T-cell (primary cell): ENCODE data around the gene APRT. TPM values are rescaled to one million over a fixed set of nuclear protein-coding genes. Genes with fewer than 3 reads are reported as not detected.

Source experiments
- ATAC-seq, 4 experiments: fragments of 200-7000 bp in 3 of 4; fragments of 150-1000 bp in 1 of 4; cut with Tn5 transposase; replicated peaks in 1 of 4; 1 replicate in 3 of 4; 2 replicates in 1 of 4; pipeline ENCODE4 v1.10.0; 2021; ENCODE audit warnings: moderate library complexity in 3 of 4, mild to moderate bottlenecking in 2 of 4, moderate number of reproducible peaks in 1 of 4
- CTCF ChIA-PET, 2 donors: fragments of 300-600 bp; sonication (Branson Sonifier 250); formaldehyde crosslinking; loops; one replicate each; lab custom pipeline; 2022; ENCODE audit warnings: antibody characterized with exemption in 2 of 2; lab: Charles Lee
- POLR2A ChIA-PET, 2 donors: fragments of 300-600 bp; sonication (Branson Sonifier 250); formaldehyde crosslinking; loops; one replicate each; lab custom pipeline; 2022; ENCODE audit warnings: antibody characterized with exemption in 2 of 2; lab: Charles Lee
- DNase-seq, 35 experiments: peaks; one replicate each; pipeline versions ENCODE4 v3.0.0 to v3.0.0-alpha.2; 2013 to 2023
- H3K27ac ChIP-seq: one replicate; pipeline ENCODE4 v1.5.1; 2013; ENCODE audit warnings: low read length
- H3K27me3 ChIP-seq, 2 experiments: replicated peaks in 1 of 2; 1 replicate in 1 of 2; 2 replicates in 1 of 2; pipeline versions ENCODE4 v1.6.1 to v1.7.0; 2013; ENCODE audit warnings: low read length in 1 of 2, mixed read lengths in 1 of 2; ENCODE audit not compliant: control insufficient read depth in 2 of 2, insufficient read depth in 2 of 2; ENCODE audit errors: extremely low read depth in 1 of 2
- H3K36me3 ChIP-seq, 2 donors: 1 replicate in 1 of 2; 2 replicates in 1 of 2; pipeline versions ENCODE4 v1.6.1 to v1.7.0; 2013; ENCODE audit warnings: low read length in 1 of 2; ENCODE audit not compliant: control insufficient read depth in 2 of 2, insufficient read depth in 1 of 2; ENCODE audit errors: extremely low read depth in 1 of 2
- H3K4me1 ChIP-seq, 2 experiments: 1 replicate in 1 of 2; 2 replicates in 1 of 2; pipeline versions ENCODE4 v1.6.1 to v1.7.0; 2013; ENCODE audit warnings: low read length in 2 of 2, mixed read lengths in 1 of 2; ENCODE audit not compliant: insufficient read depth in 2 of 2, control insufficient read depth in 1 of 2; ENCODE audit errors: extremely low read depth in 1 of 2
- H3K4me3 ChIP-seq, 2 donors: 1 replicate in 1 of 2; 2 replicates in 1 of 2; pipeline versions ENCODE4 v1.5.1 to v1.7.0; 2013; ENCODE audit warnings: mild to moderate bottlenecking in 2 of 2, low read length in 1 of 2, moderate library complexity in 1 of 2; ENCODE audit not compliant: control insufficient read depth in 1 of 2; ENCODE audit errors: extremely low read depth in 1 of 2
- H3K9me3 ChIP-seq: 2 replicates; pipeline ENCODE4 v1.7.0; 2013
- H3K27ac Mint-ChIP-seq, 2 donors: one replicate each; pipeline ENCODE4 v1.8.0; 2020 to 2021; ENCODE audit warnings: mild to moderate bottlenecking in 2 of 2, mixed read lengths in 2 of 2
- H3K27me3 Mint-ChIP-seq, 2 donors: one replicate each; pipeline ENCODE4 v1.8.0; 2021 to 2022; ENCODE audit warnings: mixed read lengths in 2 of 2
- H3K36me3 Mint-ChIP-seq: one replicate; pipeline ENCODE4 v1.8.0; 2021; ENCODE audit warnings: mixed read lengths
- H3K4me1 Mint-ChIP-seq, 3 donors: one replicate each; pipeline ENCODE4 v1.8.0; 2020 to 2022; ENCODE audit warnings: mixed read lengths in 3 of 3, mild to moderate bottlenecking in 1 of 3
- H3K4me3 Mint-ChIP-seq, 3 donors: one replicate each; pipeline ENCODE4 v1.8.0; 2020 to 2022; ENCODE audit warnings: mild to moderate bottlenecking in 3 of 3, mixed read lengths in 3 of 3, moderate library complexity in 3 of 3
- H3K9me3 Mint-ChIP-seq, 3 donors: one replicate each; pipeline ENCODE4 v1.8.0; 2020 to 2022; ENCODE audit warnings: mixed read lengths in 3 of 3
- WGBS: methylation state at CpG from one replicate; pipeline ENCODE4 v1.1.5; 2013; ENCODE audit warnings: missing lambda C conversion rate; ENCODE audit not compliant: insufficient coverage; 5-methylcytosine and 5-hydroxymethylcytosine counted together
- total RNA-seq, 35 experiments: library from RNA in 6 of 35; stranded (reverse) in 6 of 35; fragments of 120-200 nt in 1 of 35; gene quantifications; one replicate each; pipeline versions ENCODE4 v1.2.1 to v1.2.4 and lab custom pipeline; 2013 to 2026

APRT gene
- total RNA-seq, 5 donors from 2014 or later (not counting 1 experiment from before 2014, with no cell fraction given), result 166 to 245 (median 228) TPM

DNA sequence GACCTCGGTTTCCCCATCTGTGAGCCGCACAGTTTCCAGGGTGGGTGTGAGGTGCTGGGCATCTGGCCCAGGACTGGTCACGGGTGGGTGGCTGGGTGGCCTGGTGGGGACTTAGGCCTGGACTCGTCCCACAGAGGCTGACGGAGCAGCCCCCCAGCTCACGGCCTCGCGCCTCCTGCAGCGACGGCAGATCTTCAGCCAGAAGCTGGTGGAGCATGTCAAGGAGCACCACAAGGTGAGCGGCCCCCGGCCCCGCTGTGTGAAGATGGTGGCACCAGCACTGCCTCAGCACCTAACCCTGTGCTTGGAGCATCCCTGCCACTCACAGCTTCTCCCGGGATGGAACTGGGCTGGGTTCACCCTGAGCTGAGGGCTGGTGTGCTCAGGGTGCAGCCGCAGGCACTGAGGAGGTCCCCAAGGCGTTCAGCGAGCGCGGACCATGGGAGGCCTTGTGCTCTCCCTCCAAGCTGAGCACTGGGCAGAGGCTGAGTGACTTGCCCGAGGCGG, 5.8 kb downstream of the APRT start:
- POLR2A ChIA-PET, result no interaction called here
- DNase-seq, result no peak
- Mint-ChIP-seq H3K36me3 (no peaks in the 10 kb centered on the region), H3K4me3 (no peak overlapping the region), H3K4me1 (peaks cover 15 to 29% (median 21%) of the 10 kb centered on the region in 3 donors), H3K27ac (no peak overlapping the region), H3K27me3 (no peaks in the 10 kb centered on the region), H3K9me3 (no peaks in the 10 kb centered on the region)
- peaks cover 0 to 6% of the 10 kb centered on the region in 2 experiments for H3K27me3 ChIP-seq
- no peak overlapping the region for H3K4me3 ChIP-seq
- H3K36me3 ChIP-seq, result peaks cover 8 to 14% of the 10 kb centered on the region in 2 donors
- no peak overlapping the region for H3K27ac ChIP-seq
- no peaks in the 10 kb centered on the region for H3K9me3 ChIP-seq
- H3K4me1 ChIP-seq, result peaks cover 4 to 53% of the 10 kb centered on the region in 2 experiments
- no peak for ATAC-seq
- 95% methylated on average over 19 of the region's 21 CpGs for WGBS
- CTCF ChIA-PET, result interaction anchor here in 1 of 2 donors (0.6 kb wide), 2 partner anchors 143 to 435 kb away, joined by 4 to 8 read pairs; partner anchors contain the start of gene MVD

GRCh38 chr16:88805340-88805715, 6.4 kb downstream of the APRT start:
- WGBS, result 92% methylated on average over 12 of the region's 22 CpGs
- no peaks in the 10 kb centered on the region for H3K27me3 Mint-ChIP-seq
- DNase-seq (no peak), ATAC-seq (no peak)
- Histone ChIP-seq H3K4me1 (peaks cover 2 to 50% of the 10 kb centered on the region in 2 experiments), H3K27me3 (peaks cover 0 to 6% of the 10 kb centered on the region in 2 experiments), H3K27ac (no peak overlapping the region), H3K36me3 (peaks cover 8 to 14% of the 10 kb centered on the region in 2 donors), H3K9me3 (no peaks in the 10 kb centered on the region), H3K4me3 (no peak overlapping the region)
- CTCF ChIA-PET, result no interaction called here
- POLR2A ChIA-PET, result no interaction called here
- H3K9me3 Mint-ChIP-seq, result no peaks in the 10 kb centered on the region
- no peaks in the 10 kb centered on the region for H3K36me3 Mint-ChIP-seq
- no peak overlapping the region for H3K4me3 Mint-ChIP-seq
- H3K27ac Mint-ChIP-seq, result no peak overlapping the region
- peaks cover 15 to 29% (median 22%) of the 10 kb centered on the region in 3 donors for H3K4me1 Mint-ChIP-seq

DNA sequence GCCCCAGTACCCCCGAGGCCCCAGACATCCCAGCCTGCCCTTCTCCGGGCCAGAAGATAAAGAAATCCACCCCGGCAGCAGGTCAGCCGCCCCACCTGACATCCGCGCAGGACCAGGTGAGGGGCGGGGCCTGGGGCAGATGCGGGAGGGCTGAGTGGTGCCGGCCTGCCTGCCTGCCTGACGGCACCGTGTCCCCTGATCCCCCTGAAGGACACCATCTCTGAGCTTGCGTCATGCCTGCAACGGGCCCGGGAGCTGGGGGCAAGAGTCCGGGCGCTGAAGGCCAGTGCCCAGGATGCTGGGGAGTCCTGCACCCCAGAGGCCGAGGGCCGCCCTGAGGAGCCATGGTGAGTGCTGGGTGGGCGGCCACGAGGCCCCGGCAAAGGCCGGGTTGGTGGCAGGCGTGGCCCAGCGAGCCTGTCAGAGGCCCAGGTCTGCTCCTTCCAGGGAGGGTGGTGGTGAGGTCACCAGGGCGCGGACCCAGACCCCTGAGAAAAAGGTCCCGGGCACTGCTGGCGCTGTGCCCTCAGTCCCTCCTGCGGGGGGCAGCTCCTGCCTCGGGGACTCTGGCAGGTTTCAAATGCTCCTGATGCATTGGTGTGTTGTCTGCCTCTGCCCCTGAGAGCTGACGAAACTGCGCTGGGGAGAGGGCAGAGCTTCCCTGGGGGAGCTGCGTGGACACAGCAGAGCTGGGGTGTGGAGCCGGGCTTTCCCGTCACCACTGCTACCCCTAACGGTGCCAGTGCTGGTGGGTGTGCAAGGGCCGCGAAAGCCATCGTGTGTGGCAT, 7.0 kb downstream of the APRT start:
- DNase-seq (peak in 1 of 35 experiments; percentile 14), ATAC-seq (no peak)
- H3K27ac ChIP-seq, result no peak overlapping the region
- H3K9me3 Mint-ChIP-seq, result no peaks in the 10 kb centered on the region
- peaks cover 8 to 13% of the 10 kb centered on the region in 2 donors for H3K36me3 ChIP-seq
- H3K36me3 Mint-ChIP-seq, result no peaks in the 10 kb centered on the region
- POLR2A ChIA-PET, result no interaction called here
- no peak overlapping the region for H3K27ac Mint-ChIP-seq
- CTCF ChIA-PET, result no interaction called here
- no peaks in the 10 kb centered on the region for H3K9me3 ChIP-seq
- H3K27me3 ChIP-seq, result peaks cover 0 to 6% of the 10 kb centered on the region in 2 experiments
- H3K4me1 Mint-ChIP-seq, result peaks cover 16 to 28% (median 21%) of the 10 kb centered on the region in 3 donors
- H3K4me1 ChIP-seq, result peaks cover 3 to 50% of the 10 kb centered on the region in 2 experiments
- no peaks in the 10 kb centered on the region for H3K27me3 Mint-ChIP-seq
- WGBS, result 31% methylated on average over 32 of the region's 39 CpGs
- H3K4me3 Mint-ChIP-seq, result peak overlapping the region; percentile 28 to 84 (median 37)
- H3K4me3 ChIP-seq, result no peak overlapping the region

DNA sequence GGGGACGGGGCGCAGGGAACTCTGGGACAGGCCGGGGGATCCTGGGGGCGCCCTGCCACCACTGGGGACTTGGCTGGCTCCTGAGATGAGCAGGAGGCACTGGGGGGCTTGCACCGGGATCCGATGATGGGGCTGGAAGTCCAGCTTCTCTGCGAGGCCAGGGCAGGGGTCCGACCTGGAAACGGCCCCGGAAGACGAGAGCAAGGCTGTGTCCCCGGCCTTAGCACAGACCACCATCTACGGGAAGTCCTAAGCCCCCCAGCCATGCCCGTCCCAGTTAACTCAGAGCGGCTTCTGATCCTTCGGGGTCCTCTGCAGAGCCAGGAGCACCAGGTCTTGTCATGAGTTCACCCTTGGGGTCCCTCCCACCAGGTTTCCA, 7.6 kb downstream of the APRT start:
- H3K27me3 ChIP-seq, result peaks cover 0 to 6% of the 10 kb centered on the region in 2 experiments
- H3K4me1 Mint-ChIP-seq, result peaks cover 16 to 26% (median 21%) of the 10 kb centered on the region in 3 donors
- H3K27ac Mint-ChIP-seq, result no peak overlapping the region
- POLR2A ChIA-PET, result no interaction called here
- DNase-seq (no peak), ATAC-seq (no peak)
- no peaks in the 10 kb centered on the region for H3K9me3 Mint-ChIP-seq
- H3K27me3 Mint-ChIP-seq, result no peaks in the 10 kb centered on the region
- H3K4me3 Mint-ChIP-seq, result peak overlapping the region; percentile 28 to 84 (median 37)
- 1% methylated on average over 16 of the region's 16 CpGs for WGBS
- H3K4me1 ChIP-seq, result peaks cover 5 to 51% of the 10 kb centered on the region in 2 experiments
- no peak overlapping the region for H3K27ac ChIP-seq
- CTCF ChIA-PET, result no interaction called here
- H3K36me3 ChIP-seq, result peaks cover 7 to 8% of the 10 kb centered on the region in 2 donors
- no peaks in the 10 kb centered on the region for H3K36me3 Mint-ChIP-seq
- no peaks in the 10 kb centered on the region for H3K9me3 ChIP-seq
- H3K4me3 ChIP-seq, result no peak overlapping the region

DNA sequence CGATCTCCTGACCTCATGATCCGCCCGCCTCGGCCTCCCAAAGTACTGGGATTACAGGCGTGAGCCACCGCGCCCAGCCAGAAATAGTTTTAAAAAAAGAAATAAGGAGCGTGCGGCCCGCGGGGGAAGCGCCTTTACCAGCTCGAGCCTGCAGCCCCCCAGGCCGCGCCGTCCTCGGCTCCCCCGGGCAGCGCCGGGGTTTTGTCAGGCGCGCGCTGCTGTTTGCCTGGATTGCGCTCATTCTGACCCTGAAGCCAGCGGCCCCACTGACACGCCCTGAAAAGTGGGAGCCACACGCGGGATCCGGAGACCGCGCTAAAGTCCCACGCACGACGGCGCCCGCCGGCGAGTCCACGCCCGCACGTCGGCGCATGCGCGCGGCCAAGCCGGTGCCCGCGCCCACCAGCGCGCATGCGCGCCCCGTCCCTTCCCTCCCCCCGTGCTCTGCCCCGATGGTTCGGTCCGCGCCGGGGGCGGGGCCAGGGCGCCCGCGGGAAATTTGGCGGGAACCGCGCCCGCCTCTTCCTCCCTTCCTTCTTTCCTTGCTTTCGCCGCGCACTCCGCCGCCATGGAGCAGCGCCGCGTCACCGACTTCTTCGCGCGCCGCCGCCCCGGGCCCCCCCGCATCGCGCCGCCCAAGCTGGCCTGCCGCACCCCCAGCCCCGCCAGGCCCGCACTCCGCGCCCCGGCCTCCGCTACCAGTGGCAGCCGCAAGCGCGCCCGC, 8.3 kb downstream of the APRT start, which contains the start of gene CDT1:
TSS of gene CDT1 (plus strand) at position 526 of the 724 bp plus-strand sequence. CDS start at position 569, 43 bp downstream.
- peak within 1 kb of the TSS; percentile 64 to 78 for H3K4me3 ChIP-seq
- H3K36me3 ChIP-seq, result peaks cover 3 to 8% of the 10 kb centered on the region in 2 donors
- Mint-ChIP-seq H3K36me3 (no peaks in the 10 kb centered on the region), H3K27ac (peak within 1 kb of the TSS; percentile 79 to 82), H3K4me1 (peaks cover 16 to 25% (median 18%) of the 10 kb centered on the region in 3 donors), H3K4me3 (peak within 1 kb of the TSS; percentile 82 to 84 (median 84)), H3K9me3 (no peaks in the 10 kb centered on the region), H3K27me3 (no peaks in the 10 kb centered on the region)
- DNase-seq (peak; percentile 52 to 92 (median 74)), ATAC-seq (peak; percentile 69 to 76 (median 72))
- H3K4me1 ChIP-seq, result peaks cover 5 to 51% of the 10 kb centered on the region in 2 experiments
- no peaks in the 10 kb centered on the region for H3K9me3 ChIP-seq
- ChIA-PET CTCF (interaction anchor here in 1 of 2 donors (0.6 to 0.7 kb wide), 4 partner anchors 9 to 52 kb away, joined by 3 to 5 read pairs (median 4); no protein-coding TSS in a partner anchor), POLR2A (interaction anchor here in 1 of 2 donors (0.8 kb wide), 1 partner anchor 9 kb away, joined by 5 read pairs; no protein-coding TSS in a partner anchor)
- H3K27me3 ChIP-seq, result peaks cover 0 to 6% of the 10 kb centered on the region in 2 experiments
- under 1% methylated on average over 88 of the region's 98 CpGs for WGBS
- H3K27ac ChIP-seq, result peak within 1 kb of the TSS; percentile 18

DNA sequence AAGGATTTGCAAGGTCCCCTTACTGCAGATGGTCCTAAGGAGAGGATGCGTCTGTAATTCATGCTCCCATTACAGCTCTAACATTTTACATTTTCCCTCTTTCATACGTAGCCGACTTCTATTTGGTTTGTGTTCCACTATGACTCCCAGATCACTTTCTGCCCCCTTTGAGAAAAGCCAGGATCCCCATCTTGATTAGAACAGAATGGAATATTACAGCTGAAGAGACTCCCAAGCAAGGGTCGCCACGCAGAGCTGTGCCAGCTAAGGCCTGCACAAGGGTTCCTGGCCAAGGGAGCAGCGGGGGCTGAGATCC, 11.5 kb downstream of the APRT start:
- no peaks in the 10 kb centered on the region for H3K36me3 ChIP-seq
- H3K27me3 ChIP-seq, result peaks cover 0 to 6% of the 10 kb centered on the region in 2 experiments
- H3K9me3 ChIP-seq, result no peaks in the 10 kb centered on the region
- no peaks in the 10 kb centered on the region for H3K27me3 Mint-ChIP-seq
- DNase-seq, result no peak
- no peak overlapping the region for H3K27ac ChIP-seq
- H3K4me3 Mint-ChIP-seq, result peak overlapping the region in 1 of 3 donors; percentile 25
- peaks cover 7 to 61% of the 10 kb centered on the region in 2 experiments for H3K4me1 ChIP-seq
- peak overlapping the region; percentile 23 to 45 for H3K27ac Mint-ChIP-seq
- H3K4me3 ChIP-seq, result no peak overlapping the region
- ChIA-PET CTCF (no interaction called here), POLR2A (no interaction called here)
- WGBS, result 95% methylated on average over 4 of the region's 6 CpGs
- no peaks in the 10 kb centered on the region for H3K9me3 Mint-ChIP-seq
- no peak for ATAC-seq
- peaks cover 20 to 32% (median 27%) of the 10 kb centered on the region in 3 donors for H3K4me1 Mint-ChIP-seq
- H3K36me3 Mint-ChIP-seq, result no peaks in the 10 kb centered on the region
